Transverse colon (tissue), 4 donors: Measurements from ENCODE around the gene TBC1D22B.

Source experiments
- CTCF ChIP-seq, 5 experiments: fragments of 200-600 bp in 3 of 5; fragments of 450-650 bp in 2 of 5; sonication (generic) in 3 of 5; IDR thresholded peaks; 1 replicate in 2 of 5; 2 replicates in 3 of 5; pipeline ENCODE4 v1.5.1; 2016 to 2017; ENCODE audit warnings: antibody characterized with exemption in 5 of 5, inconsistent platforms in 3 of 5, mild to moderate bottlenecking in 2 of 5, moderate library complexity in 1 of 5
- EP300 ChIP-seq: sonication (generic); formaldehyde crosslinking; IDR thresholded peaks from one replicate; pipeline ENCODE4 v1.6.1; 2017; ENCODE audit warnings: antibody characterized with exemption, low read depth
- POLR2A ChIP-seq: fragments of 450-650 bp; IDR thresholded peaks from one replicate; pipeline ENCODE4 v1.6.1; 2016; ENCODE audit warnings: antibody characterized with exemption, mild to moderate bottlenecking, moderate library complexity
- POLR2AphosphoS5 ChIP-seq, 3 donors: sonication (generic); formaldehyde crosslinking; IDR thresholded peaks; one replicate each; pipeline ENCODE4 v1.6.1; 2016; ENCODE audit warnings: antibody characterized with exemption in 3 of 3

GRCh38 chr6:37288247-37288646 is 30.7 kb downstream of the TBC1D22B start:
- TF ChIP-seq CTCF (IDR thresholded peaks at IDR 0.05) (no peak), EP300 (no peak), POLR2A (no peak), POLR2AphosphoS5 (IDR thresholded peaks at IDR 0.05) (no peak)
